Esophagus muscularis mucosa (tissue), 4 donors: Measurements from ENCODE around the gene STXBP6. TPM values are rescaled to one million over a fixed set of nuclear protein-coding genes. Genes with fewer than 3 reads are reported as not detected.
A peak's percentile ranks its signal among the peaks of the same experiment; 100 is the strongest.

ENCODE experiments used
- DNase-seq: peaks from one replicate; pipeline ENCODE4 v3.0.0-alpha.2; 2017; ENCODE audit errors: extremely low spot score
- H3K27ac ChIP-seq, 4 donors: fragments of 200-600 bp; sonication (generic); replicated peaks in 1 of 4; 1 replicate in 3 of 4; 2 replicates in 1 of 4; pipeline ENCODE4 v1.5.1; 2016 to 2019; ENCODE audit warnings: mild to moderate bottlenecking in 1 of 4
- H3K27me3 ChIP-seq, 4 donors: fragments of 200-600 bp; sonication (generic); one replicate each; pipeline versions ENCODE4 v1.5.1 to v1.6.0; 2016 to 2019
- H3K36me3 ChIP-seq, 4 donors: fragments of 200-600 bp; sonication (generic); one replicate each; pipeline ENCODE4 v1.5.1; 2016 to 2019
- H3K4me1 ChIP-seq, 4 donors: fragments of 200-600 bp; sonication (generic); one replicate each; pipeline ENCODE4 v1.5.1; 2016 to 2019
- H3K4me3 ChIP-seq, 4 donors: fragments of 200-600 bp; sonication (generic); 1 replicate in 2 of 4; 2 replicates in 2 of 4; pipeline ENCODE4 v1.5.1; 2016 to 2019; ENCODE audit warnings: mild to moderate bottlenecking in 4 of 4, moderate library complexity in 1 of 4
- H3K9me3 ChIP-seq, 4 donors: fragments of 200-600 bp; sonication (generic); 1 replicate in 3 of 4; 2 replicates in 1 of 4; pipeline ENCODE4 v1.5.1; 2016 to 2019
- EP300 ChIP-seq: sonication (generic); formaldehyde crosslinking; IDR thresholded peaks from one replicate; pipeline ENCODE4 v1.6.1; 2017; ENCODE audit warnings: antibody characterized with exemption
- POLR2A ChIP-seq: fragments of 450-650 bp; IDR thresholded peaks from one replicate; pipeline ENCODE4 v1.6.1; 2017; ENCODE audit warnings: antibody characterized with exemption, moderate library complexity, mild to moderate bottlenecking, low read depth
- POLR2AphosphoS5 ChIP-seq, 2 donors: sonication (generic); formaldehyde crosslinking; IDR thresholded peaks; one replicate each; pipeline ENCODE4 v1.6.1; 2017; ENCODE audit warnings: antibody characterized with exemption in 2 of 2
- WGBS: methylation state at CpG from one replicate; pipeline ENCODE4 v1.1.5; 2018; 5-methylcytosine and 5-hydroxymethylcytosine counted together
- intact Hi-C: fragments of 100-400 bp; cut with DNase I; formaldehyde crosslinking; loops from one replicate; pipeline ENCODE4 v1.15.1; 2023
- total RNA-seq, 4 donors: library from RNA; depleted of rRNA; stranded (reverse); fragments of >200 nt; gene quantifications; one replicate each; pipeline versions ENCODE4 v1.1.0 to v1.2.1, GENCODE V29; 2016
- TF ChIP-seq, protein P1 (sequence below), 3 experiments: fragments of 200-600 bp in 2 of 3; fragments of 450-650 bp in 1 of 3; sonication (generic) in 2 of 3; IDR thresholded peaks; one replicate each; pipeline ENCODE4 v1.5.1; 2017 to 2019; ENCODE audit warnings: antibody characterized with exemption in 3 of 3, mild to moderate bottlenecking in 2 of 3, moderate library complexity in 1 of 3

Gene STXBP6
- total RNA-seq, 4 donors from 2014 or later, result 36.9 to 60.4 (median 52.1) TPM

DNA sequence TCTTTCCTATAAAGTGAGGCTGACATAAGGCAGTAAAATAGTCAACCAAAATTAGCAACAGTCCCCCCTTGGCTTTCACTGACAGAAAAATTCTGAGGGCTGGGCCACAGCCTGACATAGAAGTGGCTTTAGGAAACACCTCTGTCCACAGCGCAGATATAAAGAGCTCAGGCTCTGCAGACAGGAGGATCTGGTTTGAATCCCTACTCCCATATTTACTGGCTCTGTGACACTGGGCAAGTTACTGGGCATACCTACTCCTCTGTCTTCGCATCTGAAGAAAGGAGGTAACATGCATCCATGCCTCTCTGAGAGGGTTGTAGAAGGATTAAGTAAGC lies 95.3 kb downstream of the STXBP6 start:
- Histone ChIP-seq H3K9me3 (no peaks in the 10 kb centered on the region), H3K27ac (peak overlapping the region in 1 of 4 donors; percentile 22), H3K36me3 (no peaks in the 10 kb centered on the region), H3K4me3 (no peak overlapping the region), H3K27me3 (no peaks in the 10 kb centered on the region), H3K4me1 (peaks cover 44 to 75% (median 63%) of the 10 kb centered on the region in 4 donors)
- WGBS, result 100% methylated on average over 2 of the region's 2 CpGs
- intact Hi-C loops, result no loop called here
- TF ChIP-seq POLR2A, result no peak
- no peak for TF ChIP-seq POLR2AphosphoS5 (IDR thresholded peaks at IDR 0.05)
- TF ChIP-seq, protein P1, sequence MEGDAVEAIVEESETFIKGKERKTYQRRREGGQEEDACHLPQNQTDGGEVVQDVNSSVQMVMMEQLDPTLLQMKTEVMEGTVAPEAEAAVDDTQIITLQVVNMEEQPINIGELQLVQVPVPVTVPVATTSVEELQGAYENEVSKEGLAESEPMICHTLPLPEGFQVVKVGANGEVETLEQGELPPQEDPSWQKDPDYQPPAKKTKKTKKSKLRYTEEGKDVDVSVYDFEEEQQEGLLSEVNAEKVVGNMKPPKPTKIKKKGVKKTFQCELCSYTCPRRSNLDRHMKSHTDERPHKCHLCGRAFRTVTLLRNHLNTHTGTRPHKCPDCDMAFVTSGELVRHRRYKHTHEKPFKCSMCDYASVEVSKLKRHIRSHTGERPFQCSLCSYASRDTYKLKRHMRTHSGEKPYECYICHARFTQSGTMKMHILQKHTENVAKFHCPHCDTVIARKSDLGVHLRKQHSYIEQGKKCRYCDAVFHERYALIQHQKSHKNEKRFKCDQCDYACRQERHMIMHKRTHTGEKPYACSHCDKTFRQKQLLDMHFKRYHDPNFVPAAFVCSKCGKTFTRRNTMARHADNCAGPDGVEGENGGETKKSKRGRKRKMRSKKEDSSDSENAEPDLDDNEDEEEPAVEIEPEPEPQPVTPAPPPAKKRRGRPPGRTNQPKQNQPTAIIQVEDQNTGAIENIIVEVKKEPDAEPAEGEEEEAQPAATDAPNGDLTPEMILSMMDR (IDR thresholded peaks at IDR 0.05), result no peak
- TF ChIP-seq EP300, result no peak
- DNase-seq, result no peak

DNA sequence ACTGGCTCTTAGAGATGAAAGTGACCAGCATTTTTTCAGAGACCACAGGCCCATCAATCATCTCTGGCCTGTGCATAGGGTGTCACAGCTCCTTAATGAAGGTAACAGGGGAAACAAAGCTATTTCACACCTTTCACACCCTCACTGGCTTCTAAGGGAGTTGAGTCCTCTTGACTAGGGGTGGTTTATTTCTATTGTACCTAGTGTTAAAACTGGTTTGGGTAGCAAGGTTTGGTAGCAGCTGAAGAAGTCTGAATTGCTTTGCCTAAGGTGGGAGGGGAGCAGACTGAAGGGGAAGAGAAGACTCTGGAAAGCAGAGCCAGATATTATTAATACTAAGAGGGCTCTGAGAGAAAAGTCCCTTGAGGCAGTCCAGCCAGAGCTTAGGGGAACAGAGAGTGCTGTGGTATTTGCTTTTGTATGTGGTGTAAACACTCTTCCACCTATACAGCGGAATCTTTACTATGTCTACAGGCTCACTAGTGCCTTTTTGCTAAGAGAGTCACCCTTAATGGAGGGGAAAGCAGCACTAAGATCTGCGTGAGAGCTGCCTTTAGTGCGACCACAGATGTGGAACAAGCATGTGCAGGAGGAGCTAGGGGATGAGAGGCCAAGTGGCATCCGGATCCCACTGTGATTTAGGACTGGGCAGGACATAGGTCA lies 95.8 kb downstream of the STXBP6 start:
- H3K4me1 ChIP-seq, result peaks cover 39 to 70% (median 58%) of the 10 kb centered on the region in 4 donors
- 80% methylated on average over 4 of the region's 4 CpGs for WGBS
- DNase-seq, result no peak
- intact Hi-C loops, result no loop called here
- TF ChIP-seq, protein P1 (IDR thresholded peaks at IDR 0.05), result no peak
- TF ChIP-seq POLR2A (no peak), EP300 (no peak), POLR2AphosphoS5 (IDR thresholded peaks at IDR 0.05) (no peak)
- H3K4me3 ChIP-seq, result no peak overlapping the region
- H3K27ac ChIP-seq, result peak overlapping the region in 1 of 4 donors; percentile 22
- H3K36me3 ChIP-seq, result no peaks in the 10 kb centered on the region
- no peaks in the 10 kb centered on the region for H3K27me3 ChIP-seq
- H3K9me3 ChIP-seq, result no peaks in the 10 kb centered on the region

DNA sequence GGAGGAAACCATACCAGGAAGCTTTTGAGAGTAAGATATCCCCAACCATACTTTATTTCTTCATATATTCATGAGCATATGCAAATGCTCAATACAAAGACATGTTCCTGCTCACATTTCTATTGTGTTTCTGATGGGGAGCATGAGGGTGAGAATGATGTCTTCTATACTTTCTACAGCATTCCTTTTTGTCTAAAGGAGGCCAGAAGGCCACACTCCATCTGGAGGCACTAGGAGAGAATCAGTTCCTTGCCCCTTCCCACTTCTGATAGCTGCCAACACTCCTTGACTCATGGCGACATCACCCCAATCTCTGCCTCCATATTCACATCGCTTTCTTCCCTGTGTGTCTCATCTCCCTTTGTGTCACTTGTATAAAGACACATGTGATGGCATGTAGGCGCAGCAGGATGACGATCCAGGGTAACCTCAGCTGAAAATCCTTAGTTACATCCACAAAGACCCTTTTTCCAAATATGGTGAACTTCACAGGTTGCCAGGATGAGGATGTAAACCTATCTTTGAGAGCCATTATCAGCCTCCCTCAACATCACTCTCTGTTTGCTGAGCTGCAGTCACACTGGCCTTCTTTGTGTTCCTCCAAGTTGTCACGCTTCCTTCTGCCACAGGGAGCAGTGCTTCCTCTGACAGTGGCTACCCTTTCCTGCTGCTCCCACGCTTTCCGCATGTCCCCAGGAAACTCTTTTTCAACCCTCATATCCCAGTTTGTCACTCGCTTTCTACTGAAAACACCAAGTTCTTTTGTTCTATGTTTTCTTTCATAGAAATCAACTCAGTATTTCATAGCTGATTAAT lies 96.9 kb downstream of the STXBP6 start:
- 92% methylated on average over 8 of the region's 8 CpGs for WGBS
- peaks cover 28 to 59% (median 47%) of the 10 kb centered on the region in 4 donors for H3K4me1 ChIP-seq
- H3K27me3 ChIP-seq, result no peaks in the 10 kb centered on the region
- TF ChIP-seq POLR2AphosphoS5 (IDR thresholded peaks at IDR 0.05), result no peak
- TF ChIP-seq EP300, result no peak
- TF ChIP-seq, protein P1 (IDR thresholded peaks at IDR 0.05), result peak in 1 of 3 experiments; percentile 19
- H3K9me3 ChIP-seq, result no peaks in the 10 kb centered on the region
- no peak for DNase-seq
- intact Hi-C loops, result no loop called here
- H3K4me3 ChIP-seq, result no peak overlapping the region
- no peaks in the 10 kb centered on the region for H3K36me3 ChIP-seq
- H3K27ac ChIP-seq, result no peak overlapping the region

DNA sequence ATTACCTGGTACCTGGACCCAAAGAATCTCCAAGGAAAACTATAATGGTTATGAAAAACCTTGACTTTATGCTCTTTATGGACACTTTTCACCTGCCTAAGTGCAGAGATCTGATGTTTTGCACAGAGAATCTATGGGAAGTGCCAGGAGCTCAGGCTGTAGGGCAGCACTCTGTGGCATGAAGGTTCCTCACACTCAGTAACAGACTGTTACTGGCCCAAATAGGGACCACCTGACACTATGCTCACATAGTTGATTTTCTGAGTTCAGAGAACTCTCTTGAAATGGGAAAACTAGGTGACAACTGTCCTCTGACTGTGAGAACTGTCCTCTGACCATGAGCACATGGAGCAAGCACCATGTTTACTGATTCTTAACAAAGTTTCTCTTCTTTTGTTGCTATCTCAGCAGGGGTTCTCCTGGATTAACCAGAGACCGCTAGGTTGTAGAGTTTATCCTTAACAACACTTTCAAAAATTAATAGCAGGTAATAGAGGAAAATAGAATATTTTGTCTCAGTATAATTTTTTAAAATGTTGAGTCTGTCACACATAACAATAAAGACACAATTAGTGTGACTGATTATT lies 101.6 kb downstream of the STXBP6 start:
- no peaks in the 10 kb centered on the region for H3K36me3 ChIP-seq
- no peaks in the 10 kb centered on the region for H3K27me3 ChIP-seq
- peaks cover 6 to 34% (median 24%) of the 10 kb centered on the region in 4 donors for H3K4me1 ChIP-seq
- intact Hi-C loops, result no loop called here
- no peak overlapping the region for H3K27ac ChIP-seq
- no peak overlapping the region for H3K4me3 ChIP-seq
- no peak for DNase-seq
- TF ChIP-seq POLR2A (no peak), EP300 (no peak), POLR2AphosphoS5 (IDR thresholded peaks at IDR 0.05) (no peak)
- TF ChIP-seq, protein P1 (IDR thresholded peaks at IDR 0.05), result no peak
- H3K9me3 ChIP-seq, result no peaks in the 10 kb centered on the region
- WGBS, result 97% methylated on average over 1 of the region's 1 CpG
